GM12878 (cell line): Measurements from ENCODE around the gene DLK2. TPM values are rescaled to one million over a fixed set of nuclear protein-coding genes. Genes with fewer than 3 reads are reported as not detected.

Source experiments
- BMI1 ChIP-seq: fragments of 450-650 bp; IDR thresholded peaks from 2 replicates; pipeline ENCODE4 v1.6.1; 2016; ENCODE audit warnings: mild to moderate bottlenecking, moderate library complexity, borderline replicate concordance
- CHD1 ChIP-seq: IDR thresholded peaks from 2 replicates; pipeline ENCODE4 v1.6.1; 2012; ENCODE audit warnings: low read depth, low read length, improper control_type of control experiment
- CTCF ChIP-seq, 3 experiments: IDR thresholded peaks in 2 of 3; conservative IDR thresholded peaks in 1 of 3; 2 replicates each; pipeline ENCODE4 v1.5.1; 2011; ENCODE audit warnings: low read depth in 3 of 3, low read length in 3 of 3, mild to moderate bottlenecking in 3 of 3, control low read depth in 2 of 3, moderate library complexity in 2 of 3, inconsistent platforms in 1 of 3, mixed read lengths in 1 of 3; ENCODE audit not compliant: control insufficient read depth in 2 of 3, insufficient read depth in 1 of 3; ENCODE audit errors: extremely low read depth in 1 of 3
- CUX1 ChIP-seq: IDR thresholded peaks from 2 replicates; pipeline ENCODE4 v1.6.1; 2012; ENCODE audit warnings: improper control_type of control experiment, low read depth, low read length; ENCODE audit not compliant: insufficient replicate concordance
- EGR1 ChIP-seq, 2 experiments: IDR thresholded peaks; 1 replicate in 1 of 2; 2 replicates in 1 of 2; pipeline ENCODE4 v1.6.1; 2011 to 2012; ENCODE audit warnings: low read depth in 2 of 2, low read length in 2 of 2, borderline replicate concordance in 1 of 2, mild to moderate bottlenecking in 1 of 2, moderate library complexity in 1 of 2
- FOXK2 ChIP-seq: fragments of 450-650 bp; IDR thresholded peaks from 2 replicates; pipeline ENCODE4 v1.6.1; 2017; ENCODE audit warnings: mild to moderate bottlenecking, moderate library complexity
- HDAC2 ChIP-seq: fragments of 200-600 bp; sonication (generic); IDR thresholded peaks from 2 replicates; pipeline ENCODE4 v1.6.1; 2017
- KDM1A ChIP-seq: fragments of 200-600 bp; sonication (generic); IDR thresholded peaks from 2 replicates; pipeline ENCODE4 v1.6.1; 2016; ENCODE audit warnings: borderline replicate concordance
- MXI1 ChIP-seq: fragments of 150-350 bp; IDR thresholded peaks from 2 replicates; pipeline ENCODE4 v1.6.1; 2011; ENCODE audit warnings: low read depth, mild to moderate bottlenecking, inconsistent platforms, low read length, improper control_type of control experiment
- NBN ChIP-seq: fragments of 450-650 bp; IDR thresholded peaks from 2 replicates; pipeline ENCODE4 v1.6.1; 2016
- NFYA ChIP-seq: IDR thresholded peaks from 2 replicates; pipeline ENCODE4 v1.6.1; 2011; ENCODE audit warnings: low read depth, mild to moderate bottlenecking, low read length, improper control_type of control experiment, borderline replicate concordance
- SMAD1 ChIP-seq: fragments of 450-650 bp; IDR thresholded peaks from 2 replicates; pipeline ENCODE4 v1.6.1; 2018; ENCODE audit warnings: mild to moderate bottlenecking, low read depth; ENCODE audit not compliant: partially characterized antibody
- SUZ12 ChIP-seq: fragments of 200-600 bp; sonication (generic); IDR thresholded peaks from one replicate; pipeline ENCODE4 v1.6.1; 2018; ENCODE audit warnings: antibody characterized with exemption, mild to moderate bottlenecking; ENCODE audit not compliant: unreplicated experiment
- TCF12 ChIP-seq: IDR thresholded peaks from 2 replicates; pipeline ENCODE4 v1.6.1; 2011; ENCODE audit warnings: low read depth, mild to moderate bottlenecking, low read length
- TCF7 ChIP-seq: IDR thresholded peaks from 2 replicates; pipeline ENCODE4 v1.6.1; 2014; ENCODE audit warnings: antibody characterized with exemption, borderline replicate concordance
- USF1 ChIP-seq: IDR thresholded peaks from 2 replicates; pipeline ENCODE4 v1.6.1; 2011; ENCODE audit warnings: borderline replicate concordance, low read depth, mild to moderate bottlenecking, moderate library complexity, mixed read lengths, low read length; ENCODE audit not compliant: insufficient read depth; ENCODE audit errors: extremely low read length
- polyA plus RNA-seq, 11 experiments: library from polyadenylated mRNA; depleted of rRNA in 4 of 11; unstranded in 6 of 11; stranded (reverse) in 5 of 11; fragments of >200 nt; fragmentation: Nextera tagmentation in 4 of 11; fragmentation: Illumina TruSeq in 1 of 11; extraction: Ambion mirVana in 4 of 11; extraction: Trizol in 1 of 11; gene quantifications; 1 replicate in 1 of 11; 2 replicates in 10 of 11; pipeline versions ENCODE4 v1.2.1 to v1.2.3, GENCODE V29; 2011 to 2016; ENCODE audit warnings: inconsistent platforms in 2 of 11, missing spikeins in 2 of 11, low read depth in 1 of 11
- total RNA-seq, 4 experiments: library from RNA; depleted of rRNA in 3 of 4; stranded (reverse); fragments of >200 nt in 3 of 4; fragmentation: Illumina TruSeq in 1 of 4; extraction: Trizol in 1 of 4; gene quantifications; 2 replicates each; pipeline versions ENCODE4 v1.2.1 to v1.2.3, GENCODE V29; 2013 to 2021
- TF ChIP-seq, protein P1 (sequence below): fragments of 450-650 bp; IDR thresholded peaks from 2 replicates; pipeline ENCODE4 v1.6.1; 2016; ENCODE audit warnings: mild to moderate bottlenecking, moderate library complexity, borderline replicate concordance

The DLK2 gene
- total and polyA plus RNA-seq, 10 of the 15 experiments (the other 5 are each of a cell fraction or from before 2014, with no cell fraction given) = 0.03 to 0.55 (median 0.38) TPM; not detected in 4

DNA sequence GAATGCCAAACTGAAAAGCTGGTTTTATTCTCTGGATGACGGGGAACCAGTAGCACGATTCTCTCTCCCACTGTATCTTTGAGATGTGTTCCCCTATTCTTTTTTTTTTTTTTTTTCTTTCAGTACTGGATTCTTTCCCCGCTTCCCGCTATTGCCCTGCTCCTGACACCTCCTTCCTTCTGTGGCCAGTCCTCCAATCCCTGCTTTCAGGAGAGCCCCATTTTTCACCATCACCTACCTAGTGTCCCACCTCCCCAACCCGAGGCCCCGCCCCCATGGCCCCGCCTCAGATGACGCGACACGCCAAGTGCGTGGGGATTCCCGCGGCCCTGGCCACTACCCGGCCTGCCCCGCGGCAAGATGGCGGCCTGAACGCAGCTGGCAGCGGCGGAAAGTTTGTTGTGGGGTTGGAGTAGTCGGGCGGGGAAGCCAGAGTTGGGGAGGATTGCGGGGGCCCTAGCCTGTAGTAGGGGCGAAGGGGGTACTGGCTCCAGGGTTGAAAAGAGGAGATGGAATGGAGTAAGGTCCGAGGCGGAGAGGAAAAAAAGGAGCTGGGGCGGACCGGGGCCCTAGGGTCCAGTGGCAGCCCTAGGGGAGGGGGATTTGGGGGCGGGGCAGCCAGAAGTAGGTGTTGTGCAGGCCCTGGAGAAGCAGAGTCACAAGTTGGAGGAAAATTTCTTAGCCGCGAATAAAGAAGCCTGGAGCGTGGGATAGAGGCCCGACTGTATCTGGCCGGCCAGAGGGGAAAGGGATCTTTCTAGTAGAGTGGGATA lies 22.1 kb upstream of the DLK2 start, which contains the start of gene TJAP1 (continued):
- TF ChIP-seq, protein P1, sequence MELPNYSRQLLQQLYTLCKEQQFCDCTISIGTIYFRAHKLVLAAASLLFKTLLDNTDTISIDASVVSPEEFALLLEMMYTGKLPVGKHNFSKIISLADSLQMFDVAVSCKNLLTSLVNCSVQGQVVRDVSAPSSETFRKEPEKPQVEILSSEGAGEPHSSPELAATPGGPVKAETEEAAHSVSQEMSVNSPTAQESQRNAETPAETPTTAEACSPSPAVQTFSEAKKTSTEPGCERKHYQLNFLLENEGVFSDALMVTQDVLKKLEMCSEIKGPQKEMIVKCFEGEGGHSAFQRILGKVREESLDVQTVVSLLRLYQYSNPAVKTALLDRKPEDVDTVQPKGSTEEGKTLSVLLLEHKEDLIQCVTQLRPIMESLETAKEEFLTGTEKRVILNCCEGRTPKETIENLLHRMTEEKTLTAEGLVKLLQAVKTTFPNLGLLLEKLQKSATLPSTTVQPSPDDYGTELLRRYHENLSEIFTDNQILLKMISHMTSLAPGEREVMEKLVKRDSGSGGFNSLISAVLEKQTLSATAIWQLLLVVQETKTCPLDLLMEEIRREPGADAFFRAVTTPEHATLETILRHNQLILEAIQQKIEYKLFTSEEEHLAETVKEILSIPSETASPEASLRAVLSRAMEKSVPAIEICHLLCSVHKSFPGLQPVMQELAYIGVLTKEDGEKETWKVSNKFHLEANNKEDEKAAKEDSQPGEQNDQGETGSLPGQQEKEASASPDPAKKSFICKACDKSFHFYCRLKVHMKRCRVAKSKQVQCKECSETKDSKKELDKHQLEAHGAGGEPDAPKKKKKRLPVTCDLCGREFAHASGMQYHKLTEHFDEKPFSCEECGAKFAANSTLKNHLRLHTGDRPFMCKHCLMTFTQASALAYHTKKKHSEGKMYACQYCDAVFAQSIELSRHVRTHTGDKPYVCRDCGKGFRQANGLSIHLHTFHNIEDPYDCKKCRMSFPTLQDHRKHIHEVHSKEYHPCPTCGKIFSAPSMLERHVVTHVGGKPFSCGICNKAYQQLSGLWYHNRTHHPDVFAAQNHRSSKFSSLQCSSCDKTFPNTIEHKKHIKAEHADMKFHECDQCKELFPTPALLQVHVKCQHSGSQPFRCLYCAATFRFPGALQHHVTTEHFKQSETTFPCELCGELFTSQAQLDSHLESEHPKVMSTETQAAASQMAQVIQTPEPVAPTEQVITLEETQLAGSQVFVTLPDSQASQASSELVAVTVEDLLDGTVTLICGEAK = no peak
- no peak for TF ChIP-seq NFYA
- TF ChIP-seq EGR1 (IDR thresholded peaks at IDR 0.05; ENCODE audit: borderline replicate concordance in 1 of 2, low read depth in 2 of 2, low read length in 2 of 2) = 0 out of 3 replicates have a peak, but pooled peaks of 1 of the 2 experiments have one; percentile 21
- no peak for TF ChIP-seq HDAC2
- no peak for TF ChIP-seq CHD1
- TF ChIP-seq TCF7 = no peak
- no peak for TF ChIP-seq CUX1
- no peak for TF ChIP-seq KDM1A
- no peak for TF ChIP-seq CTCF (IDR thresholded peaks at IDR 0.05 in 2 of 3, conservative IDR thresholded peaks at IDR 0.05 in 1 of 3; ENCODE audit: control insufficient read depth in 2 of 3, extremely low read depth in 1 of 3, insufficient read depth in 1 of 3, low read depth in 3 of 3, low read length in 3 of 3)
- no peak for TF ChIP-seq SMAD1
- no peak for TF ChIP-seq SUZ12
- no peak; the same call in 1 of the 2 replicates for TF ChIP-seq MXI1
- TF ChIP-seq NBN = 0 out of 2 replicates have a peak, but pooled peaks have one; percentile 55
- TF ChIP-seq BMI1 = no peak
- TF ChIP-seq FOXK2 = no peak
- peak; percentile 81 for TF ChIP-seq TCF12
- no peak for TF ChIP-seq USF1
